ENCODE results near the gene LRP1B. TPM values are rescaled to one million over a fixed set of nuclear protein-coding genes. Genes with fewer than 3 reads are reported as not detected.

The LRP1B gene
- total and polyA plus RNA-seq, 2 of the 8 experiments (the other 6 are each of a cell fraction or from before 2014, with no cell fraction given) = 0.03 TPM; not detected in 1

- no peak overlapping the region for H4K5ac ChIP-seq (ENCODE audit: insufficient read length, low read depth, low read length)
- no peaks in the 10 kb centered on the region for H4K20me1 ChIP-seq (replicated peaks in 1 of 2; ENCODE audit: control insufficient read depth in 1 of 2, insufficient read depth in 2 of 2, low read length in 2 of 2)
- H3K27ac ChIP-seq (ENCODE audit: low read depth, low read length) = no peak overlapping the region
- H2AFZ ChIP-seq (ENCODE audit: low read length) = no peak overlapping the region
- FAIRE-seq (no peak), DNase-seq (ENCODE audit: low read depth in 1 of 2, low spot score in 2 of 2) (no peak)
- no peaks in the 10 kb centered on the region for H3K27me3 ChIP-seq (replicated peaks in 1 of 4; ENCODE audit: control insufficient read depth in 3 of 4, extremely low read depth in 1 of 4, insufficient read depth in 3 of 4, low read length in 3 of 4)
- H3K14ac ChIP-seq (ENCODE audit: insufficient read length) = no peak overlapping the region
- H3K4ac ChIP-seq (replicated peaks; ENCODE audit: insufficient read length, low read depth, low read length) = no peak overlapping the region
- ChIA-PET POLR2A (ENCODE audit: partially characterized antibody) (no interaction called here), CTCF (ENCODE audit: partially characterized antibody) (no interaction called here)
- no peak overlapping the region for H2AK5ac ChIP-seq (ENCODE audit: low read depth, low read length)
- no peaks in the 10 kb centered on the region for H3K9me3 ChIP-seq (ENCODE audit: insufficient read depth in 2 of 2, low read depth in 1 of 2, low read length in 1 of 2)
- no peaks in the 10 kb centered on the region for H3K36me3 ChIP-seq (ENCODE audit: control insufficient read depth in 2 of 4, insufficient read depth in 4 of 4, low read length in 3 of 4)
- no peak overlapping the region for H3K4me3 ChIP-seq (ENCODE audit: extremely low read depth in 1 of 4, insufficient read depth in 2 of 4, low read depth in 3 of 4, low read length in 4 of 4)
- no peak overlapping the region for H3K56ac ChIP-seq (replicated peaks; ENCODE audit: insufficient read length, low read depth, low read length)
- H3K79me2 ChIP-seq (ENCODE audit: control insufficient read depth in 1 of 2, insufficient read depth in 2 of 2, low read length in 2 of 2) = no peaks in the 10 kb centered on the region
- H3K18ac ChIP-seq (ENCODE audit: extremely low read depth, low read length) = no peak overlapping the region
- WGBS, 2 experiments (ENCODE audit: extremely low coverage in 1 of 2, insufficient coverage in 1 of 2, insufficient read length in 1 of 2, insufficient replicate concordance in 2 of 2, low coverage in 1 of 2, low lambda C conversion rate in 2 of 2, missing lambda C conversion rate in 1 of 2) = 97% methylated on average over 3 of the region's 3 CpGs; no CpG with 5 or more reads in 1 of the 2 experiments
- no peak overlapping the region for H2BK120ac ChIP-seq (replicated peaks; ENCODE audit: low read depth, low read length)
- H3K4me1 ChIP-seq (replicated peaks in 1 of 4; ENCODE audit: control insufficient read depth in 3 of 4, insufficient read depth in 4 of 4, low read length in 3 of 4) = no peaks in the 10 kb centered on the region
- H3K4me2 ChIP-seq (ENCODE audit: insufficient read depth in 1 of 2, low read depth in 2 of 2, low read length in 2 of 2) = no peak overlapping the region
- no peak overlapping the region for H4K8ac ChIP-seq (ENCODE audit: extremely low read depth, insufficient read depth, low read length)
- H2BK12ac ChIP-seq (ENCODE audit: low read depth, low read length) = no peak overlapping the region
- H2BK20ac ChIP-seq (ENCODE audit: low read length) = no peak overlapping the region
- no peak overlapping the region for H3K23ac ChIP-seq (ENCODE audit: insufficient read length)
- no peaks in the 10 kb centered on the region for H3K79me1 ChIP-seq (ENCODE audit: low read depth, low read length)
- no peak overlapping the region for H4K91ac ChIP-seq (replicated peaks; ENCODE audit: insufficient read length, low read length)
- H2BK5ac ChIP-seq (ENCODE audit: low read depth, low read length) = no peak overlapping the region
- no peak overlapping the region for H2BK15ac ChIP-seq (ENCODE audit: low read length)
- no peak overlapping the region for H3K9ac ChIP-seq (replicated peaks in 1 of 4; ENCODE audit: extremely low read depth in 1 of 4, low read depth in 3 of 4, low read length in 3 of 4)
- no peaks in the 10 kb centered on the region for H3K23me2 ChIP-seq (ENCODE audit: low read depth, low read length)
- TF ChIP-seq SIX5 (IDR thresholded peaks at IDR 0.05; ENCODE audit: low read depth, low read length) = no peak
- TF ChIP-seq KDM4A (IDR thresholded peaks at IDR 0.05; ENCODE audit: low read depth, low read length, severe bottlenecking) = no peak
- TF ChIP-seq RFX5 (IDR thresholded peaks at IDR 0.05; ENCODE audit: borderline replicate concordance, low read depth, low read length) = no peak
- TF ChIP-seq ASH2L (IDR thresholded peaks at IDR 0.05; ENCODE audit: low read length) = no peak
These were observed 1480.0 kb downstream of the LRP1B start for GRCh38 chr2:140650825-140651224.

Data from H1 (cell line).